ENCODE data around the gene SCAPER.
"Not testable (repeated sequence)": the region's sequence is repeated elsewhere in the genome, so short reads cannot be mapped to it uniquely, and the experiment has no call there.

Gene SCAPER

GRCh38 chr15:76763554-76763953, 141.6 kb downstream of the SCAPER start:
- Histone ChIP-seq H3K4me3 (ENCODE audit: low read depth in 1 of 2, low read length in 2 of 2) (no peak overlapping the region), H3K4me1 (ENCODE audit: control insufficient read depth in 1 of 2, insufficient read depth in 2 of 2, low read length in 2 of 2) (no peaks in the 10 kb centered on the region), H3K9ac (ENCODE audit: low read depth in 1 of 2, low read length in 2 of 2) (no peak overlapping the region), H3K27ac (ENCODE audit: low read depth, low read length) (no peak overlapping the region), H3K36me3 (ENCODE audit: control insufficient read depth in 1 of 2, insufficient read depth in 2 of 2, low read length in 2 of 2) (peaks cover 17 to 28% of the 10 kb centered on the region in 2 donors), H3K9me3 (ENCODE audit: control insufficient read depth in 1 of 2, low read length in 2 of 2) (peaks cover 3 to 5% of the 10 kb centered on the region in 2 donors), H3K27me3 (ENCODE audit: control insufficient read depth in 1 of 2, insufficient read depth in 2 of 2, low read length in 2 of 2) (no peaks in the 10 kb centered on the region)

DNA sequence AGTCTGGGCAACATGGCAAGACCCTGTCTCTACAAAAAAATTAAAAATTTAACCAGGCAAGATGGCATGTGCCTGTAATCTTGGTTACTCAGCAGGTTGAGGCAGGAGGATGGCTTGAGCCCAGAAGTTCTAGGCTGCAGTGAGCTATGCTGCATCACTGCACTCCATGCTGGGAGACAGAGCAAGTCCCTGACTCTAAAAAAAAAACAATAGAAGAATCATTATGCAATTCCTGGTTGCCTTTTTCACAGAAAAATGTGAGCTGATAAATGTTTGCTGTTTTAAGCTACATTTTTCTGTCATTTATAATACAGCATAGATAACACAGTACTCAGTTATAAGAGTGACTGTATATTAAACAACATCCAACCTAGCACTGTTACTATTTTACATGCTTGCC, 148.8 kb downstream of the SCAPER start:
- H3K36me3 ChIP-seq (ENCODE audit: control insufficient read depth in 1 of 2, insufficient read depth in 2 of 2, low read length in 2 of 2), result no peaks in the 10 kb centered on the region

DNA sequence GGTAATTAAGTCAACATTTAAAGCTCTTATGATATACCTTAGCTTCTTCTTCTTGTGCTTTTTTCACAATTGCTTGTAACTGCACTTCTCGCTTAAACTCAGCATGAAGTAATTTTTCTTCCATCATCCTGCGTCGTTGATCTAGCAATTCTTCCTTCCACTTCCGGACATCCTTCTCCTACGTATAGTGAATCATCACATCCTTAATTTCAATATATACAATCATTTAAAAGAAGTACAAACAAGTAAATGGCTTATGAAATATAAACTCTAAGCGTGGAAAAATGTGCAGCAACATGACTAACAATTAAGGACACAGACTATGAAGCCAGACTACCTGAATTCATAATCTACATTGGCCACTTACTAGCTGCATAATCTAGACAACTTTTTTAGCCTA, 151.4 kb downstream of the SCAPER start:
- Histone ChIP-seq H3K27me3 (ENCODE audit: control insufficient read depth in 1 of 2, insufficient read depth in 2 of 2, low read length in 2 of 2) (no peaks in the 10 kb centered on the region), H3K4me3 (ENCODE audit: low read depth in 1 of 2, low read length in 2 of 2) (no peak overlapping the region), H3K9ac (ENCODE audit: low read depth in 1 of 2, low read length in 2 of 2) (no peak overlapping the region), H3K27ac (ENCODE audit: low read depth, low read length) (no peak overlapping the region), H3K9me3 (ENCODE audit: control insufficient read depth in 1 of 2, low read length in 2 of 2) (no peaks in the 10 kb centered on the region), H3K4me1 (ENCODE audit: control insufficient read depth in 1 of 2, insufficient read depth in 2 of 2, low read length in 2 of 2) (no peaks in the 10 kb centered on the region), H3K36me3 (ENCODE audit: control insufficient read depth in 1 of 2, insufficient read depth in 2 of 2, low read length in 2 of 2) (no peaks in the 10 kb centered on the region)

More for the DNA sequence above, 148.8 kb downstream of the SCAPER start:
- no peak overlapping the region for H3K9ac ChIP-seq (ENCODE audit: low read depth in 1 of 2, low read length in 2 of 2)
- H3K9me3 ChIP-seq (ENCODE audit: control insufficient read depth in 1 of 2, low read length in 2 of 2), result no peaks in the 10 kb centered on the region
- H3K4me1 ChIP-seq (ENCODE audit: control insufficient read depth in 1 of 2, insufficient read depth in 2 of 2, low read length in 2 of 2), result no peaks in the 10 kb centered on the region
- no peaks in the 10 kb centered on the region for H3K27me3 ChIP-seq (ENCODE audit: control insufficient read depth in 1 of 2, insufficient read depth in 2 of 2, low read length in 2 of 2)
- H3K27ac ChIP-seq (ENCODE audit: low read depth, low read length), result no peak overlapping the region
- no peak overlapping the region for H3K4me3 ChIP-seq (ENCODE audit: low read depth in 1 of 2, low read length in 2 of 2)

DNA sequence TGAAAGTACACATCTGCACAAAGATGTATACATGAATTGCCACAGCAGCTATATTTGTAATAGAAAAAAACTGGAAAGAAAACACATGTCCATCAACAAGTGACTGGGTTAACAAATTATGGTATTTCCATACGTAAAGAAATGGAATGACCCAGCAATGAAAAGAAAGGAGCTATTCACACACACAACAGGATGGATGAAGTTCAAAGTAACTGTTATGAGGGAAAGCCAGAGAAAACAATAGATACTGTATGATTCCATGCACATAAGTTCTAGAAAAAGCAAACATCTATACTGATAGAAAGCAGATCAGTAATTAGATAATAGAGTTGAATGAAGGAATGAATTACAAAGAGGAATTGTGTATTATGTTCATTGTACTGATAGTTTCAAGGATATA, 152.0 kb downstream of the SCAPER start:
- Histone ChIP-seq H3K9ac (ENCODE audit: low read depth in 1 of 2, low read length in 2 of 2) (no peak overlapping the region), H3K9me3 (ENCODE audit: control insufficient read depth in 1 of 2, low read length in 2 of 2) (no peaks in the 10 kb centered on the region), H3K27me3 (ENCODE audit: control insufficient read depth in 1 of 2, insufficient read depth in 2 of 2, low read length in 2 of 2) (no peaks in the 10 kb centered on the region), H3K36me3 (ENCODE audit: control insufficient read depth in 1 of 2, insufficient read depth in 2 of 2, low read length in 2 of 2) (no peaks in the 10 kb centered on the region), H3K27ac (ENCODE audit: low read depth, low read length) (no peak overlapping the region), H3K4me1 (ENCODE audit: control insufficient read depth in 1 of 2, insufficient read depth in 2 of 2, low read length in 2 of 2) (no peaks in the 10 kb centered on the region), H3K4me3 (ENCODE audit: low read depth in 1 of 2, low read length in 2 of 2) (no peak overlapping the region)

DNA sequence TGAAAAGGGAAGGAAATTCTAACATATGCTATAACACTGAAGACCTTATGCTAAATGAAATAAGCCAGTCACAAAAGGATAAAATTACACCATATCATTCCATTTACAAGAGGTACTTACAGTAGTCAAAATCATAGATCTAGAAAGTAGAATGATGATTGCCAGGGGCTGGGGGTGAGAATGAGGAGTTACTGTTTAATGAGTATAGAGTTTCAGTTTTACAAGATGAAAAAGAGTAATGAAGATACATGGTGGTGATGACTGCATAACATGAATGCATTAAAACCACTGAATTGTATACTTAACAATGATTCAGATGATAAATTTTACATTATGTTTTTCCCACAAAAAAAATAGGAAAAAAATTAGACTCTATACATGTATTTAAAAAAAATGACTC, 152.6 kb downstream of the SCAPER start:
- Histone ChIP-seq H3K27me3 (ENCODE audit: control insufficient read depth in 1 of 2, insufficient read depth in 2 of 2, low read length in 2 of 2) (no peaks in the 10 kb centered on the region), H3K4me1 (ENCODE audit: control insufficient read depth in 1 of 2, insufficient read depth in 2 of 2, low read length in 2 of 2) (no peaks in the 10 kb centered on the region), H3K36me3 (ENCODE audit: control insufficient read depth in 1 of 2, insufficient read depth in 2 of 2, low read length in 2 of 2) (peaks cover 0 to under 1% of the 10 kb centered on the region in 2 donors), H3K27ac (ENCODE audit: low read depth, low read length) (no peak overlapping the region), H3K9me3 (ENCODE audit: control insufficient read depth in 1 of 2, low read length in 2 of 2) (no peaks in the 10 kb centered on the region), H3K9ac (ENCODE audit: low read depth in 1 of 2, low read length in 2 of 2) (no peak overlapping the region), H3K4me3 (ENCODE audit: low read depth in 1 of 2, low read length in 2 of 2) (no peak overlapping the region)

DNA sequence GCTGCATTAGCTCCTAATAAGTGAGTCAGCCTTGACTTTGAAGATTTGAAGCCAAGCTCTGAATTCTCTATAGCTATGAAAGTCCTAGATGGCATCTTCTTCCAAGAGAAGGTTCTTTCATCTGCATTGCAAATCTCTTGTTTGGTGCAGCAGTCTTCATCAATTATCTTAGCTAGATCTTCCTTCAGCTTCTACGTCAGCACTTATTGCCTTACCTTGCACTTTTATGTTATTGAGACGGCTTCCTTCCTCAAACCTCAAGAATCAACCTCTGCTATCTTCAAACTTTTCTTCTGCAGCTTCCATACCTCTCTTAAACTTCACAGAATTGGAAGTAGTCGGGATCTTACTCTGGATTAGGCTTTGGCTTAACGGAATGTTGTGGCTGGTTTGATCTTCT, 167.6 kb downstream of the SCAPER start:
- H3K4me3 ChIP-seq (ENCODE audit: low read depth in 1 of 2, low read length in 2 of 2), result no peak overlapping the region
- H3K9me3 ChIP-seq (ENCODE audit: control insufficient read depth in 1 of 2, low read length in 2 of 2), result no peaks in the 10 kb centered on the region
- peaks cover 0 to 10% of the 10 kb centered on the region in 2 donors for H3K4me1 ChIP-seq (ENCODE audit: control insufficient read depth in 1 of 2, insufficient read depth in 2 of 2, low read length in 2 of 2)
- no peak overlapping the region for H3K27ac ChIP-seq (ENCODE audit: low read depth, low read length)
- H3K9ac ChIP-seq (ENCODE audit: low read depth in 1 of 2, low read length in 2 of 2), result no peak overlapping the region
- no peaks in the 10 kb centered on the region for H3K27me3 ChIP-seq (ENCODE audit: control insufficient read depth in 1 of 2, insufficient read depth in 2 of 2, low read length in 2 of 2)
- peaks cover 0 to 24% of the 10 kb centered on the region in 2 donors for H3K36me3 ChIP-seq (ENCODE audit: control insufficient read depth in 1 of 2, insufficient read depth in 2 of 2, low read length in 2 of 2)

- not testable (repeated sequence) for H3K9ac ChIP-seq (ENCODE audit: low read depth in 1 of 2, low read length in 2 of 2); H3K27ac ChIP-seq (ENCODE audit: low read depth, low read length); H3K4me3 ChIP-seq (ENCODE audit: low read depth in 1 of 2, low read length in 2 of 2); H3K9me3 ChIP-seq (ENCODE audit: control insufficient read depth in 1 of 2, low read length in 2 of 2); H3K4me1 ChIP-seq (ENCODE audit: control insufficient read depth in 1 of 2, insufficient read depth in 2 of 2, low read length in 2 of 2); H3K27me3 ChIP-seq (ENCODE audit: control insufficient read depth in 1 of 2, insufficient read depth in 2 of 2, low read length in 2 of 2)
- H3K36me3 ChIP-seq (ENCODE audit: control insufficient read depth in 1 of 2, insufficient read depth in 2 of 2, low read length in 2 of 2), result peaks cover 5 to 13% of the 10 kb centered on the region in 2 donors
Observed at GRCh38 chr15:76732321-76732720, 172.8 kb downstream of the SCAPER start.

DNA sequence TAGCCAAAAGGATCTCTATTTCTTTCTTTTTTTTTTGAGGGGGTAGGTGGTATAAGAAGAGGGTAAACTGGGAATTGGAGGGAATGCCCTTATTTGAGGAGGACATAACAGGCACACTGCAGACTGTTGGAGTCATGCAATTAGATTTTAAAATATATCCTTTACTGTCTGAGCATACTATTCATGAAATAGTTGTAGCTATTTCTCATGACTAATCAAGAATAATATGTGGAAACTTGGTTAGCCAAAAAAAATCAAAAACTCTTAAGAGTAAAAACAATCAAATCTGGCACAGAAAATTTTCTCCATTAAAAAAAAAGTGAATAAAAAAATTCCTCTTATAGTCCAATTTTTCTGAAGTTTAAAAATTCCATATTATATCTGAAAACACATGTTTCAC, 174.9 kb downstream of the SCAPER start:
- Histone ChIP-seq H3K9ac (ENCODE audit: low read depth in 1 of 2, low read length in 2 of 2) (no peak overlapping the region), H3K27me3 (ENCODE audit: control insufficient read depth in 1 of 2, insufficient read depth in 2 of 2, low read length in 2 of 2) (no peaks in the 10 kb centered on the region), H3K27ac (ENCODE audit: low read depth, low read length) (no peak overlapping the region), H3K9me3 (ENCODE audit: control insufficient read depth in 1 of 2, low read length in 2 of 2) (peaks cover 0 to 3% of the 10 kb centered on the region in 2 donors), H3K4me1 (ENCODE audit: control insufficient read depth in 1 of 2, insufficient read depth in 2 of 2, low read length in 2 of 2) (no peaks in the 10 kb centered on the region), H3K36me3 (ENCODE audit: control insufficient read depth in 1 of 2, insufficient read depth in 2 of 2, low read length in 2 of 2) (peaks cover 5 to 11% of the 10 kb centered on the region in 2 donors), H3K4me3 (ENCODE audit: low read depth in 1 of 2, low read length in 2 of 2) (no peak overlapping the region)

GRCh38 chr15:76718863-76719262, 186.3 kb downstream of the SCAPER start:
- Histone ChIP-seq H3K9ac (ENCODE audit: low read depth in 1 of 2, low read length in 2 of 2) (no peak overlapping the region), H3K4me1 (ENCODE audit: control insufficient read depth in 1 of 2, insufficient read depth in 2 of 2, low read length in 2 of 2) (no peaks in the 10 kb centered on the region), H3K4me3 (ENCODE audit: low read depth in 1 of 2, low read length in 2 of 2) (no peak overlapping the region), H3K27ac (ENCODE audit: low read depth, low read length) (no peak overlapping the region), H3K36me3 (ENCODE audit: control insufficient read depth in 1 of 2, insufficient read depth in 2 of 2, low read length in 2 of 2) (peaks cover 0 to 9% of the 10 kb centered on the region in 2 donors), H3K9me3 (ENCODE audit: control insufficient read depth in 1 of 2, low read length in 2 of 2) (no peaks in the 10 kb centered on the region), H3K27me3 (ENCODE audit: control insufficient read depth in 1 of 2, insufficient read depth in 2 of 2, low read length in 2 of 2) (no peaks in the 10 kb centered on the region)

DNA sequence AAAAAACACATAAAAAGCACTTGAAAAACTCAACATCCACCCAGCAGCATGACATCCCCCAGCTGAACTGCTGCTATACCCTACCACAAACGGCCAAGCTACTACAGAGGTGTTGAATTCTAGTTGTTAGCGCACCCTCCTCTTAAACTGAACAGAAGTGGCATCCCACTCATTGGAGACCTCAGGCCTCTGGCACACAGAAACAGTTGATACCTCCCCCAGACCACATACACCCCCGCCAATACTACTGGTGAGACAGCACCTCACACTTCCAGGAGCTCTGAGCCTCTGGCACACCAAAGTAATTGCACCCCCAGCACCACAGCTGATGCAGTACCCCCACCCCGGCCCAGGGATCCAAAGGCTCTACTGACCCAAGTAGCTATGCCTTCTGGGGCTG, 190.2 kb downstream of the SCAPER start:
- H3K27me3 ChIP-seq (ENCODE audit: control insufficient read depth in 1 of 2, insufficient read depth in 2 of 2, low read length in 2 of 2), result no peaks in the 10 kb centered on the region
- H3K4me3 ChIP-seq (ENCODE audit: low read depth in 1 of 2, low read length in 2 of 2), result no peak overlapping the region
- peaks cover 0 to 9% of the 10 kb centered on the region in 2 donors for H3K36me3 ChIP-seq (ENCODE audit: control insufficient read depth in 1 of 2, insufficient read depth in 2 of 2, low read length in 2 of 2)
- no peak overlapping the region for H3K27ac ChIP-seq (ENCODE audit: low read depth, low read length)
- no peaks in the 10 kb centered on the region for H3K9me3 ChIP-seq (ENCODE audit: control insufficient read depth in 1 of 2, low read length in 2 of 2)
- H3K4me1 ChIP-seq (ENCODE audit: control insufficient read depth in 1 of 2, insufficient read depth in 2 of 2, low read length in 2 of 2), result no peaks in the 10 kb centered on the region
- H3K9ac ChIP-seq (ENCODE audit: low read depth in 1 of 2, low read length in 2 of 2), result no peak overlapping the region

DNA sequence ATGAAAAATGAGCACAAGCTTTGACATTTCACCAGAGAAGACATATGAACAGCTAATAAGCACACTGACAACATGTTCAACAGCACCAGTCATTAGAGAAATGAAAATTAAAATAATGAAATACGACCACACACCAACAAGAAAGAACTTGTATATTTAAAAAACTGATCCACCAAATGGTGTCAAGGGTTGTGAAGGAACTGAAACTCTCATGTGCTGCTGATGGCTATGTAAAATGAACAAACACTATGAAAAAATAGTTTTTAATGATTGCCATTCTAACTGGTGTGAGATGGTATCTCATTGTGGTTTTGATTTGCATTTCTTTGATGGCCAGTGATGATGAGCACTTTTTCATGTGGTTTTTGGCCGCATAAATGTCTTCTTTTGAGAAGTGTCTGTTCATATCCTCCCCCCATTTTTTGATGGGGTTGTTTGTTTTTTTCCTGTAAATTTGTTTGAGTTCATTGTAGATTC, 193.8 kb downstream of the SCAPER start:
- Histone ChIP-seq H3K36me3 (ENCODE audit: control insufficient read depth in 1 of 2, insufficient read depth in 2 of 2, low read length in 2 of 2) (peaks cover 0 to 9% of the 10 kb centered on the region in 2 donors), H3K4me1 (ENCODE audit: control insufficient read depth in 1 of 2, insufficient read depth in 2 of 2, low read length in 2 of 2) (no peaks in the 10 kb centered on the region), H3K4me3 (ENCODE audit: low read depth in 1 of 2, low read length in 2 of 2) (no peak overlapping the region), H3K9me3 (ENCODE audit: control insufficient read depth in 1 of 2, low read length in 2 of 2) (no peaks in the 10 kb centered on the region), H3K27ac (ENCODE audit: low read depth, low read length) (no peak overlapping the region), H3K9ac (ENCODE audit: low read depth in 1 of 2, low read length in 2 of 2) (no peak overlapping the region), H3K27me3 (ENCODE audit: control insufficient read depth in 1 of 2, insufficient read depth in 2 of 2, low read length in 2 of 2) (no peaks in the 10 kb centered on the region)
